ENCODE results near the gene BORCS6.
A peak's percentile ranks its signal among the peaks of the same experiment; 100 is the strongest.

The BORCS6 gene

GRCh38 chr17:8159459-8160223 is 30.3 kb downstream of the BORCS6 start:
- TF ChIP-seq CTCF (IDR thresholded peaks at IDR 0.05; ENCODE audit: low read depth, low read length): no peak; the same call in 1 of the 2 replicates
- DNase-seq (ENCODE audit: extremely low read depth, low read depth): no peak

GRCh38 chr17:8159032-8159400 is 31.0 kb downstream of the BORCS6 start:
- DNase-seq (ENCODE audit: extremely low read depth, low read depth): no peak
- TF ChIP-seq CTCF (IDR thresholded peaks at IDR 0.05; ENCODE audit: low read depth, low read length): no peak

- peak; percentile 85 for TF ChIP-seq CTCF (IDR thresholded peaks at IDR 0.05; ENCODE audit: low read depth, low read length)
- DNase-seq (ENCODE audit: extremely low read depth, low read depth): peak; percentile 75
Measured at GRCh38 chr17:8158267-8159031, 31.5 kb downstream of the BORCS6 start.

GRCh38 chr17:8156246-8156992 is 33.6 kb downstream of the BORCS6 start:
- DNase-seq (ENCODE audit: extremely low read depth, low read depth): peak; percentile 100
- TF ChIP-seq CTCF (IDR thresholded peaks at IDR 0.05; ENCODE audit: low read depth, low read length): peak; percentile 8; the same call in 1 of the 2 replicates

- TF ChIP-seq CTCF (IDR thresholded peaks at IDR 0.05; ENCODE audit: low read depth, low read length): no peak
Measured at GRCh38 chr17:8155996-8156245, 34.1 kb downstream of the BORCS6 start.

GRCh38 chr17:8155231-8155995 is 34.6 kb downstream of the BORCS6 start:
- no peak for DNase-seq (ENCODE audit: extremely low read depth, low read depth)
- TF ChIP-seq CTCF (IDR thresholded peaks at IDR 0.05; ENCODE audit: low read depth, low read length): no peak

More at GRCh38 chr17:8155996-8156245, 34.1 kb downstream of the BORCS6 start:
- DNase-seq (ENCODE audit: extremely low read depth, low read depth): no peak

Measured in AG09319 (cell line).